Stomach smooth muscle (tissue), 2 donors: Measurements from ENCODE around the gene USP36.

ENCODE experiments used
- H3K27ac ChIP-seq: one replicate; pipeline ENCODE4 v1.7.0; 2013; ENCODE audit warnings: mild to moderate bottlenecking, low read length, inconsistent platforms
- H3K27me3 ChIP-seq, 2 donors: one replicate each; pipeline ENCODE4 v1.7.0; 2013; ENCODE audit warnings: low read length in 2 of 2; ENCODE audit not compliant: insufficient read depth in 2 of 2, control insufficient read depth in 1 of 2
- H3K36me3 ChIP-seq, 2 donors: one replicate each; pipeline ENCODE4 v1.7.0; 2013; ENCODE audit warnings: low read length in 2 of 2; ENCODE audit not compliant: control insufficient read depth in 2 of 2, insufficient read depth in 2 of 2
- H3K4me1 ChIP-seq: one replicate; pipeline ENCODE4 v1.7.0; 2013; ENCODE audit warnings: low read length; ENCODE audit not compliant: control insufficient read depth, insufficient read depth
- H3K4me3 ChIP-seq, 2 donors: one replicate each; pipeline ENCODE4 v1.7.0; 2013; ENCODE audit warnings: low read length in 2 of 2
- H3K9ac ChIP-seq, 2 donors: one replicate each; pipeline ENCODE4 v1.7.0; 2013; ENCODE audit warnings: low read length in 2 of 2, mild to moderate bottlenecking in 1 of 2
- H3K9me3 ChIP-seq, 2 donors: one replicate each; pipeline ENCODE4 v1.7.0; 2013; ENCODE audit warnings: low read length in 2 of 2; ENCODE audit not compliant: control insufficient read depth in 2 of 2
- donor health status: healthy.
- donor health status: Pancreatic carcinoma.

The USP36 gene

DNA sequence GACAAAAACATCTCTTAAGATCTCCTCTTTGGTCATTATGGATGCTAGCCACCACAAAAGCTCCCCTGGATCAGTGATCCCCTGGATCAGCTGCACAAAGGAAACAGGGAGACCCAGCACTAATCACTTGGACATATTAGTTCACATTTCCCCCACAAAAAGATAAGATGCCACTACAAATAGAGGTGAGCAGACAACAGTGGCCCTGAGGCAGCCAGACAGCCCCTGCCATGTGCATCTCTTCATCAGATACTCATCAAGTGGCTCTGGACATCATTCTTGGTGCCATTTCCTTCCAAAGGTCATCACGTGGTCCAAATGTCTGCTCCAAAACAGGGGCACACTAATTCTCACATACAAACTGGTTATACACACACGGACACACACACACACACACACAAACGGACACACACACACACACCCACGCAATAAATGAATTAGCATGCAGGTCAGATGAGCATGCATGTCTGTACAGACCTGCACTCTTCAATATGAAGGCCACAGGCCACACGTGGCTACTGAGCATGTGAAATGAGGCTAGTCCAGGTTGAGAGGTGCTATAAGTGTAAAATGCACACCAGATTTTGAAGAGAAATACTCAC, 4.1 kb downstream of the USP36 start:
- peaks cover 43 to 52% of the 10 kb centered on the region in 2 donors for H3K36me3 ChIP-seq
- no peaks in the 10 kb centered on the region for H3K9me3 ChIP-seq
- no peak overlapping the region for H3K27ac ChIP-seq
- H3K9ac ChIP-seq, result no peak overlapping the region
- no peak overlapping the region for H3K4me3 ChIP-seq
- peaks cover 28% of the 10 kb centered on the region for H3K4me1 ChIP-seq
- no peaks in the 10 kb centered on the region for H3K27me3 ChIP-seq

DNA sequence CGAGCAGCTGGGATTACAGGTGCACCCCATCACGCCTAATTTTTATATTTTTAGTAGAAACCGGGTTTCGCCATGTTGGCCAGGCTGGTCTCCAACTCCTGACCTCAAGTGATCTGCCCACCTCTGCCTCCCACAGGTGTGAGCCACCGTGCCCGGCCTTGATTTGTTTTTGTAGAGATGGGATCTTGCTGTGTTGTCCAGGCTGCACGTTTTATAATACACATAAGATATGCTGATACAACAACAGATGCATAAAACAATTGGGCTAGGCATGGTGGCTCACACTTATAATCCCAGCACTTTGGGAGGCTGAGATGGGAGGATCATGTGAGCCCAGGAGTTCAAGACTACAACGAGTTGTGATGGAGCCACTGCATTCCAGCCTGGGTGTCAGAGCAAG, 6.0 kb downstream of the USP36 start:
- peaks cover 51 to 56% of the 10 kb centered on the region in 2 donors for H3K36me3 ChIP-seq
- H3K9me3 ChIP-seq, result no peaks in the 10 kb centered on the region
- no peak overlapping the region for H3K9ac ChIP-seq
- no peak overlapping the region for H3K27ac ChIP-seq
- H3K27me3 ChIP-seq, result no peaks in the 10 kb centered on the region
- no peak overlapping the region for H3K4me3 ChIP-seq
- peaks cover 20% of the 10 kb centered on the region for H3K4me1 ChIP-seq

DNA sequence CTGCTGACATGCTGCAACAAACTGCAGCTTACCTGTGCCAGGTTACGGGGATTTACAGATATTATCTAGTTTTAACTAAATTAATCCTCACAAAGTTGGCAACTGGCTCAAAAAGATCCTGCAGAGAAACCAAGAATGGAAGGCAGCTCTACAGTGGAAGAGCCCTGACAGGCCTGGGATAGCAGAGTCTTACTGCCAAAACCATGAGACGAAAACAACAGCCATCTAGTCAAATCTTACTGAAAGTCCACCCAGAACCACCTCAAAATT, 8.1 kb downstream of the USP36 start:
- Histone ChIP-seq H3K36me3 (peaks cover 65 to 69% of the 10 kb centered on the region in 2 donors), H3K27ac (no peak overlapping the region), H3K27me3 (no peaks in the 10 kb centered on the region), H3K4me3 (no peak overlapping the region), H3K9ac (no peak overlapping the region), H3K4me1 (peaks cover 4% of the 10 kb centered on the region), H3K9me3 (no peaks in the 10 kb centered on the region)

DNA sequence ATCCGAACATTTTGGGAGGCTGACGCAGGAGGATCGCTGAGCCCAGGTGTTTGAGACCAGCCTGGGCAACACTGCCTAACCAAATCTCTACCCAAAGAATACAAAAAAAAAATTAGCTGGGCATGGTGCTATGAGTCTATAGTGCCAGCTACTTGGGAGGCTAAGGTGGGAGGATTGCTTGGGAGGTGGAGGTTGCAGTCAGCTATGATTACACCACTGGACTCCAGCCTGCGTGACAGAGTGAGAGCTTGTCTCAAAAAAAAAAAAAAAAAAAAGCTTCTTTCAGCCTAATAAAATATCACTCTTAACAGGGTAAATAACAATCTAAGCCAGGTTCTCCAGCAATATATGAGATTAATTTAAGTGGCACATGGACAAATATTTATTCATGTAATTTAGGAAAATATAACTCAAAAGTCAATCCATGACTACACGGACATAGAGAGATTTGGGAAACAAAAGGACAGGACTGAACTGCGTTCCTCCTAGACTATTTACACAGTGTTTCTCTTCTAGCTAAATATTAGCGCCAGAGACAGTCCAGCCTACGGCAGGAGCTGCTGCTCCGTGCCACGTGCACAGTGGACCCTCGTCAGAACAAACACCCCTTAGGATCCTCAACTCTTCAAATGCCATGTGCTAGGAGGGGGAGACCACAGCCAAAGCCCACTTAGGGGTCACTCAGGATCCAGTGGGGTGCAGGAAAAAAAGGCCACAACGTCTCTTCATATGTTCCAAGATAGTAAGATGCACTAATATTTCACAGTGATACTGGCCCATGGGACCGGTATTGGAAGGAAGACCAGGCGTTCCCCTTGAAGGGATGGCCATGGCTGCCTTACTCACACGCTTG, 8.7 kb downstream of the USP36 start:
- no peaks in the 10 kb centered on the region for H3K9me3 ChIP-seq
- peaks cover 64 to 73% of the 10 kb centered on the region in 2 donors for H3K36me3 ChIP-seq

DNA sequence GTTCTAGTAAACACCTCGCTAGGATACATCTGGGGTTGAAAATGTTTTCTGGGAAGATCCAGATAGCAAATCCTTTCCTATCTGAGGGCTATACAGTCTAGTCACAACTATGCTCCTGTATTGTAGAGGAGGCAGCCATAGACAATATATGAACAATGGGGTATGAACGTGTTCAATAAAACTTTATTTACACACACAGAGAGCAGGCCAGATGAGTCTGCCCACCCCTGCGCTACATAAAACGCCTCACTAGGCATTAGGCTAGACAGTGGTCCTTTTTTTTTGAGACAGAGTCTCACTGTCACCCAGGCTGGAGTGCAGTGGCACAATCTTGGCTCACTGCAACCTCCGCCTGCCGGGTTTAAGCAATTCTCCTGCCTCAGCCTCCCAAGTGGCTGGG, 11.1 kb downstream of the USP36 start:
- Histone ChIP-seq H3K27ac (no peak overlapping the region), H3K9ac (no peak overlapping the region), H3K4me1 (no peaks in the 10 kb centered on the region), H3K4me3 (no peak overlapping the region), H3K27me3 (no peaks in the 10 kb centered on the region), H3K36me3 (peaks cover 65 to 71% of the 10 kb centered on the region in 2 donors), H3K9me3 (no peaks in the 10 kb centered on the region)

More for the DNA sequence above, 8.7 kb downstream of the USP36 start:
- H3K27me3 ChIP-seq, result no peaks in the 10 kb centered on the region
- no peak overlapping the region for H3K4me3 ChIP-seq
- peaks cover 3% of the 10 kb centered on the region for H3K4me1 ChIP-seq
- H3K27ac ChIP-seq, result no peak overlapping the region
- H3K9ac ChIP-seq, result no peak overlapping the region

DNA sequence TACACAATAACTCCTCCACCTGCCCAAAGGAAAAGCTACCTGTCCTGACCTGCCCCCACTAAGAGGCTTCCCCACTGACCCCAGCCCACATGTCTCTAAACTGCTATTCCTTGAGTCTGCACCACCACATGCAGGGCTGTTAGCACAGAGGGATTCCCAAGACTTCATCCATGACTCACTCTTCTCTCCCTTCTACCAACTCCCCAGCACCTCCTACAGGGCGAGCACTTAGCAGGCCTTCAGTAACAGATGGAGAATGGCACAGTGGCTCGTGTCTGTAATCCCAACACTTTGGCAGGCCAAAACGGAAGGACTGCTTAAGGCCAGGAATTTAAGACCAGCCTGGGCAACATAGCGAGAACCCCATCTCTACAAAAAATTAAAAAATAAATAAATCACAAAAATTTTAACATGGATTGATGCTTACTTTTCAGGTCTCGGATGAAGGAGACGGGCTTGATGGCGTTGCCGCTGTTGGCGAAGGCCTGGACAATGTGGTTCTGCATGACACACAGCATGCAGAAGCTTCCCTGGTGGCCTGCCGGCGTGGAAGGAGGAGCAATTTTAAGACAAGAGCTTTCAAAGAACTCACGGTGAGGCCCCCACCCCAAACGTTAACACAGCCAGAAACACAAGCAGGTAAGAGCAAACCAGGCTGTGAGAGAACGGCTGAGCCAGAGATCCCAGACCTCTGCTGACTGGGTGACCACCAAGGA, 12.0 kb downstream of the USP36 start:
- Histone ChIP-seq H3K4me3 (no peak overlapping the region), H3K9me3 (no peaks in the 10 kb centered on the region), H3K27ac (no peak overlapping the region), H3K36me3 (peaks cover 61 to 76% of the 10 kb centered on the region in 2 donors), H3K4me1 (no peaks in the 10 kb centered on the region), H3K27me3 (no peaks in the 10 kb centered on the region), H3K9ac (no peak overlapping the region)

DNA sequence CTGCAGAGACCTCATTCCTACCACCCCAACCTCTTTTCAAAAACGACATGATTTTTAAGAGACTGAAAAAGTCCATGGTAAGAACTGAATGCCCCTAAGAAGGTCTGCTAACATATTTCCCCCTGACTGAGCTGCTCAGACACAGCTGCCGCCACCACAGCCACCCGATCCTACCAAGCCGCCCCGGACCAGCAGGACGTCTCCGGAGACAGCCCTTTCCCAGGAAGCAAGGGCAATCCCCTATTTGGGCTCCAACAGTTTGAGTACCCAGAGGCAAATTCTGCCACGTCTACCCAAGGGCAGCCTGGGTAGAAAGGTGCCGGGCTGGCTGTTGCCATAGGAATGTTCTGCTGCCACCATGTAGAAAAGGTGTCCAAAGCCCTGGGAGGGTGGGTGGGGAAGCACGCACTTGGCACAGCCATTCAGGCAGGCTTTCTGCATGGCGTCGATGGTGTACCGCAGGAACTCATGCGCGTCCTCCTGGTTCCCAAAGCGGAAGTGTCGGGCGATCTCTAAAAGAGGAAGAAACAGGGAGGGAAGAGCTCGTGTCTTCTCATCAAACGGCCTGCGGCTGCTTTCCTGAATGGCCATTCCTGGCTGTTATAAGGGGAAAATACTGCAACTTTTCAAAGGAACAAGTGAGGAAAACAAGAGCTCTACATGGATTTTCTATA, 13.6 kb downstream of the USP36 start:
- Histone ChIP-seq H3K9me3 (no peaks in the 10 kb centered on the region), H3K4me3 (no peak overlapping the region), H3K27me3 (no peaks in the 10 kb centered on the region), H3K4me1 (no peaks in the 10 kb centered on the region), H3K27ac (no peak overlapping the region), H3K36me3 (peaks cover 53 to 71% of the 10 kb centered on the region in 2 donors), H3K9ac (no peak overlapping the region)

DNA sequence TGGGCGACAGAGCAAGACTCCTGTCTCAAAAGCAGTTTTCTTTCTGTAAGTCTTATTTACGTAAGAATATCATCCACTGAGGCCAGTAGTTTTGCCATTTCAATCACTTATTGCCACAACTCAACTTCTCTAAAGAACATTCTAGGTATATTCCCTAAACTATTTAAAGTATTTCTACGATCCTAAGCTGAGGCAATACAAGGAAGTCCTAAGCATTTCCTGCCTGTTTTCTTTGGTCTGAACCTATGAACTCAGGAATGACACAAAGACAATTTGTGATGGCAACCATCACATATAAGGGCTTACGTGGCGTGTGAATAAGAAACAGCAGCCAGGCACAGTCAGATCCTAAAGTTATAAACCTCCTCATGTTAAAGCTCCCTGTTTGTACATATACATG, 14.2 kb downstream of the USP36 start:
- Histone ChIP-seq H3K27ac (no peak overlapping the region), H3K9me3 (no peaks in the 10 kb centered on the region), H3K27me3 (no peaks in the 10 kb centered on the region), H3K36me3 (peaks cover 54 to 72% of the 10 kb centered on the region in 2 donors), H3K4me1 (no peaks in the 10 kb centered on the region), H3K9ac (no peak overlapping the region), H3K4me3 (no peak overlapping the region)

DNA sequence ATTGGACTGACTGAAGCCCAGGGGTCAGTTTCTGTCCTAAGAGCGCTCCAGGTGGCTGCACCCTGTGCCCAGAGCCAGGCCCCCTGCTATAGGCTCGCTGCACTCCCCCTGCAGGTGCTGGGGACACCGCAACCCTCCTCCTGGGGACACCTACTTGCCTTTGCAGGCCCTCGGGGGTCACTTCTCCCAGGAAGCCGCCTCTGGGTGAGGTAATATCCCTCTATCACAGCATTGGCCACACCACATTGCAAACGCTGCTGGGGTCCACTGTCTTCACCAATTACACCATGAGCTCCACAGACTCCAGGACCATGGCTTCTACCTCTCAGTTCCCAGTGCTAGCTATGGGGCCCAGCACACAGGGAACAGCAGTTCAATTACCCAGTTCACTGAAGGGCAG, 14.9 kb downstream of the USP36 start:
- Histone ChIP-seq H3K27ac (no peak overlapping the region), H3K4me3 (no peak overlapping the region), H3K4me1 (no peaks in the 10 kb centered on the region), H3K9me3 (no peaks in the 10 kb centered on the region), H3K9ac (no peak overlapping the region), H3K36me3 (peaks cover 53 to 73% of the 10 kb centered on the region in 2 donors), H3K27me3 (no peaks in the 10 kb centered on the region)

DNA sequence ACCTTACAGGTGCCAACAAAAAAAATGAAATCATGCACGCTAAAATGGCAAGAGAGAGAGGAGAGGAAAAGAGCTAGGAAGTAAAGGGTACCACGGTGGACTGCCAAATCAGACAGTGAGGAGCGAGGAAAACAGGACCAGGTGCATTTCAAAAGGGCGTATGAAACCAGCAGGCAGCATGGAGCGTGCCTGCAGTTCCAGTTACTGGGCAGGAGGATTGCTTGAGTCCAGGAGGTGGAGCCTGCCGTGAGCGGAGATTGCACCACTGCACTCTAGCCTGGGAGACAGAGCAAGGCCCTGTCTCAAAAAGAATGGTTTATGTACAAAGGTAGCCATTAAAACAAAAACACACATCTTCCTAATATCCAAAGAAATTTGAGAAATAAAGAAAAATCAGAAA, 16.4 kb downstream of the USP36 start:
- Histone ChIP-seq H3K9ac (no peak overlapping the region), H3K27me3 (no peaks in the 10 kb centered on the region), H3K27ac (no peak overlapping the region), H3K4me3 (no peak overlapping the region), H3K36me3 (peaks cover 66 to 78% of the 10 kb centered on the region in 2 donors), H3K9me3 (no peaks in the 10 kb centered on the region), H3K4me1 (no peaks in the 10 kb centered on the region)
